ENCODE results near the gene FATE1. TPM values are rescaled to one million over a fixed set of nuclear protein-coding genes. Genes with fewer than 3 reads are reported as not detected.

FATE1 gene
- polyA plus RNA-seq, 3 donors: 0.16 TPM; not detected in 2

DNA sequence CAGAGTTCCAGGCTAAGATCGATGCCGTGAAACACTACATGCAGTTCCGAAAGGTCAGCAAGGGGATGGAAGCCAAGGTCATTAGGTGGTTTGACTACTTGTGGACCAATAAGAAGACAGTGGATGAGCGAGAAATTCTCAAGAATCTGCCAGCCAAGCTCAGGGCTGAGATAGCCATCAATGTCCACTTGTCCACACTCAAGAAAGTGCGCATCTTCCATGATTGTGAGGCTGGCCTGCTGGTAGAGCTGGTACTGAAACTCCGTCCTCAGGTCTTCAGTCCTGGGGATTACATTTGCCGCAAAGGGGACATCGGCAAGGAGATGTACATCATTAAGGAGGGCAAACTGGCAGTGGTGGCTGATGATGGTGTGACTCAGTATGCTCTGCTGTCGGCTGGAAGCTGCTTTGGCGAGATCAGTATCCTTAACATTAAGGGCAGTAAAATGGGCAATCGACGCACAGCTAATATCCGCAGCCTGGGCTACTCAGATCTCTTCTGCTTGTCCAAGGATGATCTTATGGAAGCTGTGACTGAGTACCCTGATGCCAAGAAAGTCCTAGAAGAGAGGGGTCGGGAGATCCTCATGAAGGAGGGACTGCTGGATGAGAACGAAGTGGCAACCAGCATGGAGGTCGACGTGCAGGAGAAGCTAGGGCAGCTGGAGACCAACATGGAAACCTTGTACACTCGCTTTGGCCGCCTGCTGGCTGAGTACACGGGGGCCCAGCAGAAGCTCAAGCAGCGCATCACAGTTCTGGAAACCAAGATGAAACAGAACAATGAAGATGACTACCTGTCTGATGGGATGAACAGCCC is 28.0 kb downstream of the FATE1 start:
- no peak for DNase-seq

DNA sequence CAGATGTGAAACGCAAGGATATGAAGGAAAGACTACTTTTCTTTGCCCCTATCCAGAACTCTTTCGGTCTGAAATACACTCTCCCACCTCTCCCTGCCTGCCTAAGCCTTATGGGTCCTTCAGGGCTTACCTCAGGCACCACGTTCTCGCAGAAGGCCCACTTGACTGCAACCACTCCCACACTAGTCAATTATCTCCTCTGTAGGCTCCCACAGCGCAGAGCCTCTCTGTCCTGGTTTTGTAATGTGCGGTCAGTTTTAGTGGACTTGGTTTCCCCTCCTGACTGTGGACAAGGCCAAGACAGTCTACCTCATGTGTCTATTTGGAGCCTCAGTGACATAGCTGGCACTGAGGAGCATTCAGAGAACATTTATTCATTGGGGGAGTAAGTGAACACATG is 29.8 kb downstream of the FATE1 start:
- no peak for DNase-seq

- no peak for DNase-seq
These were observed 30.7 kb downstream of the FATE1 start for GRCh38 chrX:151746502-151746901.

GRCh38 chrX:151750511-151750910 is 34.7 kb downstream of the FATE1 start:
- DNase-seq: no peak

DNA sequence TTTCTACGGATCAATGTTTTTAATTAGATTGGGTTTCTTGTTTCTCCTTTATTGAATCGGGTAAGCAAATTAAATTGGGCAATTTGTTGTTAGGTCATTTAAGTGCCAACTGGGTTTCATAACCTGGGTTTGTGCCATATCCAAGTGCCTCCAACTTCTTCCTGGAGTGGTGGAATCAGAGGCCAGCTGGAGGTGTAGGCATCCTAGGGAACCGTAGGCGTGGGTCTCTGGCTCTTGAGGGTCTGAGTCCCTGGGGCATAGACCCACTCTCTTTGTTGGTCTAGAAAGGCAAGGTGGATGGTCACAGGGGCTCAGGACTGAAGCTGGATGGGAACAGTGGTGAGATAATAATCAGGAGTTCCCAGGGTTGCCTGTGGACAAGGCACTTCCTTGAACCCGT is 37.0 kb downstream of the FATE1 start:
- no peak for DNase-seq

DNA sequence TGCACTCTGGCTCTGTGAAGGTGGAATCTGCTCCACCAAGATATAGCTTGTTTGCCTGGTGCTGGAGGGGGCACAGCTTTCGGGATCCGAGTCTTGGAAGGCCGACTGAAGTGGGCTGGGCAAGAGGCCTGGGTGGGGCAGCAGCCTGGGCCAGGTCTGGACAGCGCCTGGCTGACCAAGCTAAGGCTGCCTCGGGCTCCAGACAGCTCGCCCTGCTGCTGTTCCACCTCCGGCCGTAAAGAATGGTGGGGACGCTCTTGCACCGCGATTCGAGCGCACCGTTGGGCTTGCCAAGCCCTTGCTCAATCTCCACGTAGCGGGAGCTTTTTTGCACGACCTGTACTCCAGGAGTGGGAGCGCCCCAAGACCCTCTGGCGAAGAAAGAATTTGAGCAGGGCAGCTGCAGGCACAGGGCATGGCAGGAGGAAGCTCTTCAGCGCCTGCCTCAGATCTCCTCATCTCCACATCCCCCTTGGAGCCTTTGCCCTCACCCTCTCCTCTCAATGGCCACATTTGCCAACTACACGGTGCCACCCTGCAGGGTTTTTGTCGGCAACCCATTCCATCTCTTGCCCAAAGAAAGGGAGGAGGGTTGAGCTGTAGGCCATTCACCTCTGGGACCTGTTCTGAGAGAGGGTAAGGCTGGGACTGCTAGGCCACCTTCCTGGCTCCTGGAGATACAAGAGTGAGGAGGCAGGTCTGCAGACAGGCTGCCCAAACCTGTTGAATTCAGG is 37.6 kb downstream of the FATE1 start:
- peak; percentile 15 for DNase-seq

DNA sequence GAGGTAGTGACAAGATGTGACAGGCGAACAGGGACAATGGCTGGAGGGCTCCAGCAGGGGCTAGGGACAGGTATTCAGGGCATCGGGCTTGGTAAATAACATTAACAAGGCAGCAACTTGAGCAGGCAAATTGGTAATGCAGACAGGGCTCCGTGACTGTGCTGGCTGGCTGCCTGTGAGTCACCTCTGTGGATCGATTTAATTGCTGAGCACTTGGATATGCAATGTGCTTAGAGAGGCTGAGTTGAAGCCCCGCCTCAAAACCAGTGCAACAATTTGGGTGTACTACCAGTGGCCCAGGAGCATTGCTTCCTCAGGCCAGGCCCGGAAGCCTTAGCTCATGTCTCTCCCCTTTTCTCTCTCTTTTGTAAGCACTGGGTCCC is 38.2 kb downstream of the FATE1 start:
- DNase-seq: no peak

GRCh38 chrX:151754641-151755215 is 38.9 kb downstream of the FATE1 start:
- peak; percentile 21 for DNase-seq

DNA sequence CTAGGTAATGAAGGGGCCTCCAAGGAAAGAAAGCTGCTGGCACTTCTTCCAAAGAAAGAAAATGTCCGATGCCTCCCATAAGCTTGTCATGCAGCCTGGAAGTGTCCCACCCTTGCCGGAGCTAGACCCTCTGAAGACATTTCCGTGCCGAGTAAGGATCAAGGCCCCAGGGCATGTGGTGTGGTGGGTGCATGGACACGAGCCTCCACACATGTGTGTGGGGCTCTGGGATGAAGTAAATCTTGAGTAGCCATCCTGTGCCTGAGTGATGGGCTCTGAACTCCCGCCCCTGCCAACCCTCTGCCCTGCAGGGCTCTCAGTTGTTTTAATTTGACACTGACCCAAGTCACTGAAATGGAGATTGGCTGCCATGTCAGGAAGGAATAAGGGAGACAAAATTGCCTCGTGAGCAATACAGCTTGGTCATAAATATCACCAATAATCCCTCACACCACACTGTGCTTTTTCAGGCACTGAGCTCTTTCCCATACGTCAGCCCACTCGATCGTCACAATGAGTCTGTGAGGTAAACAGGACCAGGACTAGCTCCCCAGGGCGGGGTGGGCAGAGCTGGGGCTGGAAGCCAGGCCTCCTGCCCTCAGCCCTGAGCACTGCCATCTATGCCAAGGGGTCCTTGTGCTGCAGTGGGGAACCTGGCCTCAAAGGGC is 43.3 kb downstream of the FATE1 start:
- DNase-seq: no peak

DNA sequence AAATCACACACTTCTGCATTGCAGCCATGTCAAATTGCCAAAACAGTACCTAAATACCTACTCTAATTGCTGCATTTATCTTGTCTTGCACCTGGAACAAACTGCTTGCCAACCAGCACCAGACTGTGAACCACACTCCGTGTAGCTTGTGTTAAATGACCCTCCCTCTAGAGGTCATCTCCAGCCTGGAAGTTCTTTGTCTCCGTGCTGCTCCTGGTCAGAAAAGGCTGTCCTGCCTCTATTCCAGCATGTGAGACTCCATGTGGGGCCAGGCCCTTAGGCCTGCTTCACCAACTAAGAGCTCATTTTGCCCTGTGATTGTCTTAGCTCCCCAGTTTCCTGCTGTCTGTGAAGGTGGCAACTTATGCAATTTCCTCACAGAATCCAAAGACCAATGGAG is 47.0 kb downstream of the FATE1 start:
- DNase-seq: no peak

DNA sequence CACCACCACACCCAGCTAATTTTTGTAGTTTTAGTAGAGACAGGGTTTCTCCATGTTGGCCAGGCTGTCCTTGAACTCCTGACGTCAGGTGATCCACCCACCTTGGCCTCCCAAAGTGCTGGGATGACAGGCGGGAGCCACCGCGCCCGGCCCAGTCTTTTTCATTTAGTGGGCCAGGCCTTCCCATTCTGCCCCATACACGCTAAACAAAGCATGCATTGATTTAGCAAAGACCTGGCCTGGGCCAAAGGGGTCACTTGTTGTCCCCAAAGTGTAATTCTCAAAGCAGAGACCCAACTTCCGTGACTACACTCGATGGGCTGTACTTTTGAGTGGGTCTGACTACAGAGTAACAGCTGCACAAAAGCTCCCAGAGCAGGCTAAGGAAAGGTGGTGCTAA is 47.9 kb downstream of the FATE1 start:
- no peak for DNase-seq

GRCh38 chrX:151765026-151765425 is 49.2 kb downstream of the FATE1 start:
- DNase-seq: no peak

- no peak for DNase-seq
These were observed 55.9 kb downstream of the FATE1 start for GRCh38 chrX:151771726-151772125.

Other genes with a start within 250 kb of the FATE1 start
- gene PASD1, start 152.4 kb upstream of the FATE1 start, polyA plus RNA-seq (ENCODE audit: insufficient read length in 3 of 3): not detected
- gene PRRG3, start 20.6 kb upstream of the FATE1 start, polyA plus RNA-seq (ENCODE audit: insufficient read length in 3 of 3): 10 to 100 TPM in 1 of 3 donors, 1 to 10 TPM in 2; 6.8 to 10.4 (median 7.9) TPM
- not detected for gene CNGA2, start 18.7 kb downstream of the FATE1 start, polyA plus RNA-seq (ENCODE audit: insufficient read length in 3 of 3)
- gene MAGEA4, start 196.9 kb downstream of the FATE1 start, polyA plus RNA-seq (ENCODE audit: insufficient read length in 3 of 3): not detected